ENCODE results near the gene PAMR1.

GRCh38 chr11:35458846-35459245 is 66.6 kb downstream of the PAMR1 start:
- TF ChIP-seq POLR2A (IDR thresholded peaks at IDR 0.05; ENCODE audit: low read depth, low read length), result no peak
- TF ChIP-seq POLR2AphosphoS5 (IDR thresholded peaks at IDR 0.05; ENCODE audit: low read depth, low read length), result no peak
- TF ChIP-seq TAF1 (IDR thresholded peaks at IDR 0.05; ENCODE audit: low read depth, low read length), result no peak
- TF ChIP-seq POU2F2 (IDR thresholded peaks at IDR 0.05; ENCODE audit: low read depth, low read length), result no peak
- TF ChIP-seq SPI1 (IDR thresholded peaks at IDR 0.05; ENCODE audit: low read depth, low read length), result no peak
- no peak for TF ChIP-seq PAX5 (IDR thresholded peaks at IDR 0.05; ENCODE audit: insufficient read depth, low read length, severe bottlenecking)

Measured in GM12891 (cell line).